C4-2B (cell line): ENCODE measurements around the gene HMGN2.

Source experiments
- CTCF ChIP-seq: fragments of 450-650 bp; conservative IDR thresholded peaks from 2 replicates; pipeline ENCODE4 v1.5.1; 2017; ENCODE audit warnings: mild to moderate bottlenecking
- ZFX ChIP-seq: fragments of 450-650 bp; IDR thresholded peaks from 2 replicates; pipeline ENCODE4 v1.6.1; 2017

- TF ChIP-seq CTCF = no peak
- no peak for TF ChIP-seq ZFX
Measured at GRCh38 chr1:26483980-26484379, 11.7 kb downstream of the HMGN2 start.
